ENCODE measurements around the gene TMED9.
A peak's percentile ranks its signal among the peaks of the same experiment; 100 is the strongest.

TMED9 gene

DNA sequence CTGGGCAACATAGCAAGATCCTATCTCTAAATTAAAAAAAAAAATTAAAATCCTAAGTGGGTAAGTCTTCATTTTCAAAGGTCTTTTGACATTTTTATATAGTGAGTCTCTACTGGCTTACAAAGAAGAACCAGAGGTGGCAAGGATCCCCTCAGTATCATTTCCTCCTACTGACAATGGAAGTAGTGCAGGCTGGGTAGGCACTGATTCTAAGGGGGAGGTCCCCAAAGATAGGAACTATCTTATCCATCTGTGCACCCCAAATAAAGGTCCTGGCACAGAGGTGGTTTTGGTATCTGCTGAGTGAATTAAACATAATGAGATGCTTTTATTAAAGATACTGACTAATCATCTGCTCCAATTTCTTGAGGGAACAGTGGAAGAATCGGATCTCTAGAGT, 41.9 kb upstream of the TMED9 start:
- no peak overlapping the region for H3K27ac ChIP-seq
- TF ChIP-seq, protein P1, sequence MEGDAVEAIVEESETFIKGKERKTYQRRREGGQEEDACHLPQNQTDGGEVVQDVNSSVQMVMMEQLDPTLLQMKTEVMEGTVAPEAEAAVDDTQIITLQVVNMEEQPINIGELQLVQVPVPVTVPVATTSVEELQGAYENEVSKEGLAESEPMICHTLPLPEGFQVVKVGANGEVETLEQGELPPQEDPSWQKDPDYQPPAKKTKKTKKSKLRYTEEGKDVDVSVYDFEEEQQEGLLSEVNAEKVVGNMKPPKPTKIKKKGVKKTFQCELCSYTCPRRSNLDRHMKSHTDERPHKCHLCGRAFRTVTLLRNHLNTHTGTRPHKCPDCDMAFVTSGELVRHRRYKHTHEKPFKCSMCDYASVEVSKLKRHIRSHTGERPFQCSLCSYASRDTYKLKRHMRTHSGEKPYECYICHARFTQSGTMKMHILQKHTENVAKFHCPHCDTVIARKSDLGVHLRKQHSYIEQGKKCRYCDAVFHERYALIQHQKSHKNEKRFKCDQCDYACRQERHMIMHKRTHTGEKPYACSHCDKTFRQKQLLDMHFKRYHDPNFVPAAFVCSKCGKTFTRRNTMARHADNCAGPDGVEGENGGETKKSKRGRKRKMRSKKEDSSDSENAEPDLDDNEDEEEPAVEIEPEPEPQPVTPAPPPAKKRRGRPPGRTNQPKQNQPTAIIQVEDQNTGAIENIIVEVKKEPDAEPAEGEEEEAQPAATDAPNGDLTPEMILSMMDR (IDR thresholded peaks at IDR 0.05) = no peak
- no peak for TF ChIP-seq ZFX (IDR thresholded peaks at IDR 0.05; ENCODE audit: borderline replicate concordance)

DNA sequence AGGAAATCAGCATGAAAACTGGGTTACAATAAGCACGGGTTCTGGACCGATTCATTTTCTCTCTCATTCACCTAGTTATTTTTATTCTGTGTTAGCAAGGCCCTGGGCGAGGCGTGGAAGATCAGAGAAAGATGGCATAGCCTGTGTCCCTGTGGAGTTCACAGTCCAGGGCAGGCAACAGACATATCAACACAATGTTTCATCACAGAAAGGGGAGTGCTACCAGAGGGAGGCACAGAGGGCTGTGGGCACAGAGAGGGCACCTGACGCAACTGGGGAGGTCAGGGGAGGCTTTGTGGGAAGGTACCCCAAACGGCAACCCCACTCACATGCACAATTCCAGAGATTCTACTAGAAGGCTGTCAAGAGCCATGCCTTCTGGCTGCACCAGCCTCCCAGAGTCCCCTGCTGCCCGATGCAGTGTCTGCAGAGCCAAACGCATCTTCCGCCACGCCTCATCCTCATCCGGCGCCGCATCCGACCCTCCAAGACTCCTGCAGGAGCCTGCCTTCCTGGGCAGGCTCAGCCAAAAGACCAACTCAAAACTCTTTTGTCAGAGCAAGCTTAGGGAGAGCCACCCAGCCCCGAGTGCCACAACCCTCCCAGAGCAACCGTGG, 39.1 kb upstream of the TMED9 start:
- no peak for TF ChIP-seq ZFX (IDR thresholded peaks at IDR 0.05; ENCODE audit: borderline replicate concordance)
- TF ChIP-seq, protein P1 (IDR thresholded peaks at IDR 0.05) = no peak
- H3K27ac ChIP-seq = 0 out of 2 replicates have a peak overlapping the region, but pooled peaks have one; percentile 72

DNA sequence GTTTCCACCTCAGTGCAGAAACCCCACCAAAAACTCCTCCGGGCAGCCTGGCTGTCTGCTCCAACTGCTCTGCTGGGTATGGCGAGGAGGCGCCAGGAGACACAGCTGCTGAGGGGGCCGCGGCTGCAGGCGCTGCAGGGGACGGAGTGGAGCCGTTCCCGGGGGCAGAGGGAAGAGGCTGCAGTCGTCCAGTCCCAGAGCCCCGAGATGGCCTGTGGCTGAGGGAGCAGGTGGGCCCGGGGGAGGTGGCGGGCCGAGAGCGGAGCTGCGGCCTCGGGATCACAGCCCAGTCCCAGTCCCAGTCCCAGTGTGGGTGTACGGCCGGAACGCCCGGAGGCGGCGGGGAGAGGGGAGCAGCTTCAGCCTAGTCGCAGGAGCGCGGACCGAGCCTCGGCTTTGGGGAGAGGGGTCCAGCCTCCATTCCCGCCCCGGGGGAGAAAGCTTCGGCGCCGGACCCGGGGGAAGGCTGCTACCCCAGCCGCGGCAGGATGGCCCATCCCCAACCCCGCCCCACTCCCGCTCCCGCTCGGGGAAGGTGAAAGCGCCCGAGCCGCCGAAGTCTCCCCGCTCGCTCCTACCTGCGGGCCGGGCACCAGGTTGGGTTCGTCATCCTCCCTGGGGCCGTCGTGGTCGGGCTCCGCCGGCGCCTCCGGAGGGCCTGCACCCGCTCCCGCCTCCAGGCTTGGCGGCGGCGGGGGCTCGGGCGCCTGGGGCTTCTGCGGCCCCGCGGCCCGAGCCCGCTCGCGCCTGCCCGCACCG, 38.2 kb upstream of the TMED9 start:
- no peak for TF ChIP-seq ZFX (IDR thresholded peaks at IDR 0.05; ENCODE audit: borderline replicate concordance)
- TF ChIP-seq, protein P1 (IDR thresholded peaks at IDR 0.05) = no peak
- H3K27ac ChIP-seq = peak overlapping the region; percentile 72

DNA sequence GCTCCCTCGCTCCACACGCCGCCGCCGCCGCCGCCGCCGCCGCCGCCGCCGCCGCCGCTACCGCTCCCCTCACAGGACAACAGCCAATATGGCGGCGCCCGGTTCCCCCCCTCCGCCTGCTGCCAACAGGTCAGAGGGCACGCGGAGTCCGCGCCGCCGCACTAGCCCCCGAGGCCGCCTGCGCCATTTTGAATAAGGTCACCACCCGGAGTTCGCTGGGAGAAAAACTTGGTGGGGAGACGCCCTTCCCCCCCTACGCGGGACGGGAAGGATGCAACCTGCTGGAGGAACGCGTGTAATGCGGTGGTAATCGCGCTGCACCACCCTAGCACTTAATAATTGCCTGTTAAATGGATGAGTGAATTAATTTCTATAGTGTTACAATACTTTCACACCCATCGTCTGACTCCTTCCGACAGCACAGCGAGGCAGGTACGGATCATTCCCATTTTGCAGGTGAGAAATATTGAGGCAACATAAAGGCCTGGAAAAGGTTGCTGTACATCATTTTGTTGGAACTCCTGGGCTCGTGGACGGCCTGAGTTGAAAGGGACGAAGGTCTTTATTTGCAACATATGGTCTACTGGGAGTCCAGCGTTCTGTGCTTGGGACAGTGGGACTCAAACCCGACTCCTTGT, 37.4 kb upstream of the TMED9 start, which contains the start of gene FAM193B:
Gene FAM193B (minus strand): TSS at position 90 of the 638 bp plus-strand sequence. CDS start 105 bp downstream, outside the sequence.
- peak within 1 kb of the TSS; percentile 72 for H3K27ac ChIP-seq
- TF ChIP-seq, protein P1 (IDR thresholded peaks at IDR 0.05) = peak; percentile 33; the same call in 1 of the 2 replicates
- TF ChIP-seq ZFX (IDR thresholded peaks at IDR 0.05; ENCODE audit: borderline replicate concordance) = no peak

DNA sequence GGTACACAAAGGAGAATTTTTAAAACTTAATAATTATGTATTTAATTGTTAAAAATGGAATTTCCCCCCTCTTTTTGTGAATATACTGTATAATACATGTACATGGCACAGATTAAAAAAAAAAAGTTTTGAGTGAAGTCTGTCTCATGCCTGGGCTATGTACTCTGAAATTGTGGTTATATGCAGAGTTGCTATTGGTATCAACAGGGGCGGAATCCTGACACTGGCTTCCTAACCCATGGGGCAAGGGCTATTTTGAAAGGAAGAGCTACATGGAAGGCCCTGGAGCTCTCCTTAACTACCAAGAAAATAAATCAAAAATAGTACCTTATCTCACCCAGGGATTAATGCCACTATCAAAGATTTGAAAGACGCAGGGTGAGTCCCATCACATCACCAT, 36.8 kb upstream of the TMED9 start:
- TF ChIP-seq, protein P1 (IDR thresholded peaks at IDR 0.05) = no peak
- no peak for TF ChIP-seq ZFX (IDR thresholded peaks at IDR 0.05; ENCODE audit: borderline replicate concordance)
- peak overlapping the region; percentile 72 for H3K27ac ChIP-seq

DNA sequence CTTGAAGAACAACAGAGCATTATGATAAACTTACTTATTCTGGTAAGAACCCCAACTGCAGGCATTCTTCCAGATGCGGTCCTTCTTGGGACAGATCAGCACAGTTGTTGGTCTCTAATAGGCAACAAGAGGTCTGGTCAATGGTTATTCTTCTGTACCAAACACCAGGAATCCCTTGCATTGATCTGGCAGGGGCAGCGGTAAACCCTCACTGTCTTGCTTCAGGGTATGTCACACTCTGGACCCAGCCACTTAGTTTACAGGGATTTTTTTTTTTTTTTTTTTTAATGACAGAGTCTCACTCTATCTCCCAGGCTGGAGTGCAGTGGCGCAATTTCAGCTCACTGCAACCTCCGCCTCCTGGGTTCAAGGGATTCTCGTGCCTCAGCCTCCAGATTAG, 36.3 kb upstream of the TMED9 start:
- TF ChIP-seq, protein P1 (IDR thresholded peaks at IDR 0.05) = no peak
- TF ChIP-seq ZFX (IDR thresholded peaks at IDR 0.05; ENCODE audit: borderline replicate concordance) = no peak
- no peak overlapping the region for H3K27ac ChIP-seq

Measured in 22Rv1 (cell line).